OCI-LY3 (cell line): ENCODE data around the gene OBSCN.

Source experiments
- H2AFZ ChIP-seq: fragments of 200-600, 300-600 bp; shearing (Covaris generic); 2 replicates; pipeline ENCODE4 v1.6.0; 2014; ENCODE audit warnings: antibody characterized with exemption, low read depth, low read length
- H3K27ac ChIP-seq: fragments of 200-600, 300-600 bp; sonication (generic); 2 replicates; pipeline ENCODE4 v1.5.1; 2014; ENCODE audit warnings: mild to moderate bottlenecking, low read length, moderate library complexity, mixed read lengths
- H3K27me3 ChIP-seq: fragments of 200-600, 300-600 bp; sonication (generic); 2 replicates; pipeline ENCODE4 v1.6.1; 2014; ENCODE audit warnings: low read depth, low read length, mixed read lengths
- H3K36me3 ChIP-seq: fragments of 200-600, 300-600 bp; sonication (generic); replicated peaks from 2 replicates; pipeline ENCODE3; 2014; ENCODE audit warnings: low read depth, low read length, mixed read lengths
- H3K4me1 ChIP-seq: fragments of 300-600, 200-600 bp; sonication (generic); 2 replicates; pipeline ENCODE4 v1.6.1; 2014; ENCODE audit warnings: low read length, mixed read lengths
- H3K4me2 ChIP-seq: fragments of 200-600, 300-600 bp; sonication (generic); 2 replicates; pipeline ENCODE4 v1.6.1; 2014; ENCODE audit warnings: low read length, mixed read lengths
- H3K4me3 ChIP-seq: fragments of 300-600, 200-600 bp; sonication (generic); 2 replicates; pipeline ENCODE4 v1.5.1; 2014; ENCODE audit warnings: antibody characterized with exemption, mild to moderate bottlenecking, low read length, moderate library complexity
- H3K79me2 ChIP-seq: fragments of 300-600, 200-600 bp; shearing (Covaris generic); 2 replicates; pipeline ENCODE4 v1.6.1; 2014; ENCODE audit warnings: mild to moderate bottlenecking, low read length, mixed read lengths
- H3K9ac ChIP-seq: fragments of 300-600, 200-600 bp; shearing (Covaris generic); 2 replicates; pipeline ENCODE4 v1.6.0; 2014; ENCODE audit warnings: mild to moderate bottlenecking, low read length, moderate library complexity
- H3K9me3 ChIP-seq: fragments of 200-600, 300-600 bp; shearing (Covaris generic); 2 replicates; pipeline ENCODE4 v1.6.1; 2014; ENCODE audit warnings: low read length, mixed read lengths; ENCODE audit not compliant: insufficient read depth
- H4K20me1 ChIP-seq: fragments of 200-600, 300-600 bp; sonication (generic); 2 replicates; pipeline ENCODE4 v1.6.1; 2016; ENCODE audit warnings: low read length, mixed read lengths; ENCODE audit not compliant: insufficient read depth
- EZH2phosphoT487 ChIP-seq: fragments of 200-600 bp; shearing (Covaris generic); IDR thresholded peaks from 2 replicates; pipeline ENCODE4 v1.6.1; 2018; ENCODE audit warnings: antibody characterized with exemption, mixed run types, low read depth
- TF ChIP-seq, protein P1 (sequence below): fragments of 200-600, 300-600 bp; sonication (generic); IDR thresholded peaks from 2 replicates; pipeline ENCODE4 v1.5.1; 2014; ENCODE audit warnings: antibody characterized with exemption, low read length, low read depth

Gene OBSCN

DNA sequence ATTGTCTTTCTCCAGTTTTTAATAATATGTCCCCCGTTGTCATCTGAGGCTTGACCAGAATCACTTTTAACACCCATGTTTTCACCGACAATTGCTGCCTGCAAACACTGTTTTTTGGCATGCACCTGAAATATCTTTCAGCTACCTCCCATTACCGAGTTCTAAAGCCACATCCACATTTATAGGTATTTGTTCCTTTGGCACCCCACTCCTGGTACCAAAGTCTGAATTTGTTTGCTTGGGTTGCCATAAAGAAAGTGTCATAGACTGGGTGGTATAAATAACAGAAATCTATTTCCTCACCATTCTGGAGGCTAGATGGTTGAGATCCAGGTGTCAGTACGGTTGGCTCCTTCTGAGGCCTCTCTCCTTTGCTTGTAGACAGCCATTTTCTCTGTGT is 94.2 kb downstream of the OBSCN start:
- no peaks in the 10 kb centered on the region for H3K36me3 ChIP-seq
- peaks cover 22% of the 10 kb centered on the region; the same call in 1 of the 2 replicates for H3K9me3 ChIP-seq
- no peak overlapping the region for H3K27ac ChIP-seq
- no peaks in the 10 kb centered on the region for H4K20me1 ChIP-seq
- no peak overlapping the region for H3K9ac ChIP-seq
- no peaks in the 10 kb centered on the region for H3K79me2 ChIP-seq
- no peak overlapping the region for H3K4me3 ChIP-seq
- no peaks in the 10 kb centered on the region for H3K4me1 ChIP-seq
- no peak overlapping the region for H3K4me2 ChIP-seq
- no peak overlapping the region for H2AFZ ChIP-seq
- TF ChIP-seq, protein P1, sequence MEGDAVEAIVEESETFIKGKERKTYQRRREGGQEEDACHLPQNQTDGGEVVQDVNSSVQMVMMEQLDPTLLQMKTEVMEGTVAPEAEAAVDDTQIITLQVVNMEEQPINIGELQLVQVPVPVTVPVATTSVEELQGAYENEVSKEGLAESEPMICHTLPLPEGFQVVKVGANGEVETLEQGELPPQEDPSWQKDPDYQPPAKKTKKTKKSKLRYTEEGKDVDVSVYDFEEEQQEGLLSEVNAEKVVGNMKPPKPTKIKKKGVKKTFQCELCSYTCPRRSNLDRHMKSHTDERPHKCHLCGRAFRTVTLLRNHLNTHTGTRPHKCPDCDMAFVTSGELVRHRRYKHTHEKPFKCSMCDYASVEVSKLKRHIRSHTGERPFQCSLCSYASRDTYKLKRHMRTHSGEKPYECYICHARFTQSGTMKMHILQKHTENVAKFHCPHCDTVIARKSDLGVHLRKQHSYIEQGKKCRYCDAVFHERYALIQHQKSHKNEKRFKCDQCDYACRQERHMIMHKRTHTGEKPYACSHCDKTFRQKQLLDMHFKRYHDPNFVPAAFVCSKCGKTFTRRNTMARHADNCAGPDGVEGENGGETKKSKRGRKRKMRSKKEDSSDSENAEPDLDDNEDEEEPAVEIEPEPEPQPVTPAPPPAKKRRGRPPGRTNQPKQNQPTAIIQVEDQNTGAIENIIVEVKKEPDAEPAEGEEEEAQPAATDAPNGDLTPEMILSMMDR = no peak
- TF ChIP-seq EZH2phosphoT487 = no peak
- peaks cover 9% of the 10 kb centered on the region; the same call in 1 of the 2 replicates for H3K27me3 ChIP-seq

GRCh38 chr1:228303596-228303995 is 95.8 kb downstream of the OBSCN start:
- TF ChIP-seq EZH2phosphoT487 = no peak
- TF ChIP-seq, protein P1 = no peak
- H3K4me2 ChIP-seq = no peak overlapping the region
- H3K36me3 ChIP-seq = no peaks in the 10 kb centered on the region
- no peaks in the 10 kb centered on the region for H3K4me1 ChIP-seq
- no peaks in the 10 kb centered on the region; the same call in 1 of the 2 replicates for H3K27me3 ChIP-seq
- no peak overlapping the region for H2AFZ ChIP-seq
- H3K9ac ChIP-seq = no peak overlapping the region
- H3K9me3 ChIP-seq = peaks cover 18% of the 10 kb centered on the region; the same call in 1 of the 2 replicates
- no peak overlapping the region for H3K4me3 ChIP-seq
- H3K79me2 ChIP-seq = no peaks in the 10 kb centered on the region
- H4K20me1 ChIP-seq = no peaks in the 10 kb centered on the region
- no peak overlapping the region for H3K27ac ChIP-seq

DNA sequence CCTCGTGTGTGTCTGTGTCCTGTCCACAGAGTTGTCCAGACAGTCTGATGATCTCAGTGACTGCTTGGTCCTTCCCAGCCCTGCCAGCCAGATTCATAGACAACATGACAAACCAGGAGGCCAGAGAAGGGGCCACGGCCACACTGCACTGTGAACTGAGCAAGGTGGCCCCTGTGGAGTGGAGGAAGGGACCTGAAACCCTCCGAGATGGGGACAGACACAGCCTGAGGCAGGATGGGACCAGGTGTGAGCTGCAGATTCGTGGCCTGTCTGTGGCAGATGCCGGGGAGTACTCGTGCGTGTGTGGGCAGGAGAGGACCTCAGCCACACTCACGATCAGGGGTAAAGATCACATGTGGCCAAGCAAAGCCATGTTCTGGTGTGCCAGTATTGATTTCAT is 96.4 kb downstream of the OBSCN start:
- H3K4me3 ChIP-seq = no peak overlapping the region
- H4K20me1 ChIP-seq = no peaks in the 10 kb centered on the region
- H3K27me3 ChIP-seq = no peaks in the 10 kb centered on the region; the same call in 1 of the 2 replicates
- H3K4me1 ChIP-seq = no peaks in the 10 kb centered on the region
- H3K4me2 ChIP-seq = no peak overlapping the region
- H3K36me3 ChIP-seq = no peaks in the 10 kb centered on the region
- no peak overlapping the region for H3K9ac ChIP-seq
- no peak overlapping the region for H3K27ac ChIP-seq
- peaks cover 18% of the 10 kb centered on the region; the same call in 1 of the 2 replicates for H3K9me3 ChIP-seq
- no peak overlapping the region for H2AFZ ChIP-seq
- no peak for TF ChIP-seq EZH2phosphoT487
- TF ChIP-seq, protein P1 = no peak
- H3K79me2 ChIP-seq = no peaks in the 10 kb centered on the region

GRCh38 chr1:228304766-228305395 is 97.0 kb downstream of the OBSCN start:
- Histone ChIP-seq H4K20me1 (no peaks in the 10 kb centered on the region), H3K27ac (no peak overlapping the region), H3K4me2 (no peak overlapping the region), H3K9ac (no peak overlapping the region), H3K27me3 (no peaks in the 10 kb centered on the region; the same call in 1 of the 2 replicates), H3K9me3 (peaks cover 18% of the 10 kb centered on the region; the same call in 1 of the 2 replicates), H3K36me3 (no peaks in the 10 kb centered on the region), H3K4me3 (no peak overlapping the region), H3K4me1 (no peaks in the 10 kb centered on the region), H2AFZ (no peak overlapping the region), H3K79me2 (no peaks in the 10 kb centered on the region)
- TF ChIP-seq, protein P1 = no peak
- TF ChIP-seq EZH2phosphoT487 = no peak
